Anterior cingulate cortex (tissue), 58 donors: Measurements from ENCODE around the gene SP4.
"Not testable (repeated sequence)": the region's sequence is repeated elsewhere in the genome, so short reads cannot be mapped to it uniquely, and the experiment has no call there.

Experiments used
- DNase-seq, 58 donors: peaks; one replicate each; lab custom pipeline; 2025; lab: John Stamatoyannopoulos, UW

SP4 gene

DNA sequence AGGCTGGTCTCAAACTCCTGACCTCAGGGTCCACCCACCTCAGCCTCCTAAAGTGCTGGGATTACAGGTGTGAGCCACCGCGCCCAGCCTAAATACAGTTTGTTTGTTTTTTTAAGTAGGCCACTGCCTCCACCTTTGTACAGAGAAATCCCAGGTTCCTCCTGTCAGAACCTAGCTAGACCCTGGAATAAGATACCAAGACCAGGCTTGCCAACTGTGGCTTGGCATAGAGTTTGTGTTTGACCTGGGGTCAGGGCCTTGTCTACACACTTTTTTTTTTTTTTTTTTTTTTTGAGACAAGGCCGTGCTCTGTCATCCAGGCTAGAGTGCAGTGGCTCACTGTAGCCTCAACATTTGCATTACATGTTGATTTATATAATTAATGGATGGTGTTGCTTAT lies 80.7 kb downstream of the SP4 start:
- DNase-seq, result no peak

DNA sequence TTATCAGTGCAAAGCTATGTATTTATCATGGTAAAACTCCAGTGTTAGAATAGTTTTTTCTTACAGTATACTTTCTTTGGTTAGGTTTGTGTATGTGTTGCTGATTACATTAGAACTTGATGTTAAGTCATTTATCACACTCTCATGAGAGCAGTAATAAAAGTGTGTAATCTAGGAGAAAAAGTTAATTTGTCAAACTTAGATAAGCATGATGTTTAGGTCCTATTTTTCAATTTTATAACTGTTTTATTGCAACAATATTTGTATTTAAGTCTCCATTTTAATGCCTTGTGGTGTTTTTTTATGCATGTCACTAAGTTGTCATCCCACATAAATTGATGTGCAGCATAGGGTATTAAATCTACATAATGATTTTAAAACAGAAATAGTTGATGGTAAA lies 86.2 kb downstream of the SP4 start:
- DNase-seq, result no peak

DNA sequence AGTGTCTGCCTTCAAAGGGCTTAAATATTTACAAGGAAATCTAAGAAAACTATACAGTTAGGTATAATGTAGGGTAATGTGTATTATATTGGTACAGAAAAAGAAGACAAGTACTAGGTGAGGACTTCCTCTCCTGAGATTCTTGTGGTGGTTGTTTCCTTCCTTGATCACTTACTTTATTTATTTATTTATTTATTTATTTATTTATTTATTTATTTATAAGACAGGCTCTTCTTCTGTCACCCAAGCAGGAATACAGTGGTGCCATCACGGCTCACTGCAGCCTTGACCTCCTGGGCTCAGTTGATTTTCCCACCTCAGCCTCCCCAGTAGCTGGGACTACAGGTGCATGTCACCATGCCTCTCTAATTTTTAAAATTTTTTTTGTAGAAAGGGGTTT lies 96.8 kb downstream of the SP4 start:
- DNase-seq, result no peak

DNA sequence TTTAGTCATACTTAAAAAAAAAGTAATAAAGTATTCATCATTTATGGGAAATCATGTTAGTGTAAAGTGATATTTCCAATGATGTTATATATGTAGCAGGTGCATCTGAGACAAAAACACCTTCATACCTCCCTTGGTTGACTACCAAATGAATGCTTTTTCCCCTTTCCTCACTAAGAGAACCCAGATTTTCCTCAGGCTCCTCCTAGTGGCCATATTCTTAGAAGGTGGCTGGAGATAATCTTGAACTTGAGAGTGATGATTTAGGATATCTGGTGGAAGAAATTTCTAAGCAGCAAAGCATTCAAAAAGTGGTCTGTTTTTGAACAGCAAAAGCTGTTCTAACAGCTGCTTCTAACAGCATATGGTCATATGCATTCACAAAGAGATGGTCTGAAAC lies 98.1 kb downstream of the SP4 start:
- no peak for DNase-seq

DNA sequence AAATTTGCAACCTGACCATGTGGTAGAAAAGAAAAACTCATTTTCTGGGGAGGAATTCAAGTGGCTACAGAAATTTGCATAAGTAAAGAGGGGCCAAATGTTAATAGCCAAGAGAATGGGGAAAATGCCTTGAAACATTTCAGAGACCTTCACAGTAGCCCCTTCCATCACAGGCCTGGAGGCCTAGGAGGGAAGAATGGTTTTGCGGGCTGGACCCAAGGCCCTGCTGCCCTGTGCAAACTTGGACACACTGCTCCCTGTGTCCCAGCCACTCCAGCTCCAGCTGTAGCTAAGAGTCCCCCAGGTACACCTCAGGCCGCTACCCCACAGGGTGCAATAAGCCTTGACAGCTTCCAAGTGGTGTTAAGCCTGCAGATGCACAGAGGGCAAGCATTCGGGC lies 98.6 kb downstream of the SP4 start:
- no peak for DNase-seq

DNA sequence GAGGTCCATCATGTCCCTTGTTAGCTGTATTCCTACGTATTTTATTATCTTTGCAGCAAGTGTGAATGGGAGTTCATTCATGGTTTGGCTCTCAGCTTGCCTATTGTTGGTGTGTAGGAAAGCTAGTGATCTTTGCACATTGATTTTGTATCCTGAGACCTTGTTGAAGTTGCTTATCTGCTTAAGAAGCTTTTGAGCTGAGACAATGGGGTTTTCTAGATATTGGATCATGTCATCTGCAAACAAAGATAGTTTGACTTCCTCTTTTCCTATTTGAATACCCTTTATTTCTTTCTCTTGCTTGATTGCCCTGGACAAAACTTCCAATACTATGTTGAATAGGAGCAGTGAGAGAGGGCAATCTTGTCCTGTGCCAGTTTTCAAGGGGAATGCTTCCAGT lies 104.6 kb downstream of the SP4 start:
- DNase-seq, result not testable (repeated sequence)

DNA sequence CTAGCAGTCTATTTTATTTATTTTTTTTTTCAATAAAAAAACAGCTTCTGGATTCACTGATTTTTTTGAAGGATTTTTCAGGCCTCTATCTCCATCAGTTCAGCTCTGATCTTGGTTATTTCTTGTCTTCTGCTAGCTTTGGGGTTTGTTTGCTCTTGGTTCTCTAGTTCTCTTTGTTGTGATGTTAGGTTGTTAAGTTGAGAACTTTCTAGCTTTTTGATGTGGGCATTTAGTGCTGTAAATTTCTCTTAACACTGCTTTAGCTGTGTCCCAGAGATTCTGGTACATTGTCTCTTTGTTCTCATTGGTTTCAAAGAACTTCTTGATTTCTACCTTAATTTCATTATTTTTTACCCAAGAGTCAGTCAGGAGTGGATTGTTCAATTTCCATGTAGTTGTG lies 105.8 kb downstream of the SP4 start:
- DNase-seq, result not testable (repeated sequence)

DNA sequence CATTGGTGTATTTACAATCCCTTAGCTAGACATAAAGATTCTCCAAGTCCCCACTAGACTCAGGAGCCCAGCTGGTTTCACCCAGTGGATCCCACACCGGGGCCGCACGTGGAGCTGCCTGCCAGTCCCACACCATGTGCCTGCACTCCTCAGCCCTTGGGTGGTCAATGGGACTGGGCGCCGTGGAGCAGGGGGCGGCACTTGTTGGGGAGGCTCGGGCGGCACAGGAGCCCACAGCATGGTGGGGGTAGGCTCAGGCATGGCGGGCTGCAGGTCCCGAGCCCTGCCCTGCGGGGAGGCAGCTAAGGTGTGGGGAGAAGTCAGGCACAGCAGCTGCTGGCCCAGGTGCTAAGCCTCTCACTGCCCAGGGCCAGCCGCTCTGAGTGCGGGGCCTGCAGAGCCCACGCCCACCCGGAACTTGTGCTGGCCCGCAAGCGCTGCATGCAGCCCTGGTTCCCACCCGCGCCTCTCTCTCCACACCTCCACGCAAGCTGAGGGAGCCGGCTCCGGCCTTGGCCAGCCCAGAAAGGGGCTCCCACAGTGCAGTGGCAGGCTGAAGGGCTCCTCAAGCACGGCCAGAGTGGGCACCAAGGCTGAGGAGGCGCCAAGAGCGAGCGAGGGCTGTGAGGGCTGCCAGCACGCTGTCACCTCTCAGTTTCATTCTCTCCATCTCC lies 108.7 kb downstream of the SP4 start:
- DNase-seq, result not testable (repeated sequence)

DNA sequence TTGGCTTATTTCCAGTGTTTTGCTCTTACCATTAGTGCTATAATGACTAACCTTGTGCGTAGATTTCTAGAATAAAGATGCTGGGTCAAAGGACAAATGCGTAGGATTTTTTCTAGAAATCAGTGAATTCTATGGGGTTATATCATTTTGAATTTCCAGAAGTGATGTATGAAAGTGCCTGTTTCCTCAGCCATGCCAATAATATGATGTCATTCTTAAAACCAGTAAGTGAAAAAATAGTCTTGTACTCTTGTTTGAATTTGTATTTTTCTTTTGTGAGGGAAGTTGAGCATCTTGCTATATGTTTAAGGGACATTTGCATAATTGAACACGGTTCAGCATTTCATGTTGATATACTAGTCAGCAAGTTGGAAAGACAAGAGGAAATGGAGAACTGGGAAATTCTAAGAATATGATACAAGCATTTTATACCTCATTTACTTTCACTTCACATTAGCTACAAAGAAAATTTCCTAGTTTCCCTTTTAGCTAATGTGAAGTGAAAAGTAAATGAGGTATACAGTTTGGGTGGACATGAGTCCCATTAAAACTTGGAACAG lies 111.1 kb downstream of the SP4 start:
- DNase-seq, result no peak

DNA sequence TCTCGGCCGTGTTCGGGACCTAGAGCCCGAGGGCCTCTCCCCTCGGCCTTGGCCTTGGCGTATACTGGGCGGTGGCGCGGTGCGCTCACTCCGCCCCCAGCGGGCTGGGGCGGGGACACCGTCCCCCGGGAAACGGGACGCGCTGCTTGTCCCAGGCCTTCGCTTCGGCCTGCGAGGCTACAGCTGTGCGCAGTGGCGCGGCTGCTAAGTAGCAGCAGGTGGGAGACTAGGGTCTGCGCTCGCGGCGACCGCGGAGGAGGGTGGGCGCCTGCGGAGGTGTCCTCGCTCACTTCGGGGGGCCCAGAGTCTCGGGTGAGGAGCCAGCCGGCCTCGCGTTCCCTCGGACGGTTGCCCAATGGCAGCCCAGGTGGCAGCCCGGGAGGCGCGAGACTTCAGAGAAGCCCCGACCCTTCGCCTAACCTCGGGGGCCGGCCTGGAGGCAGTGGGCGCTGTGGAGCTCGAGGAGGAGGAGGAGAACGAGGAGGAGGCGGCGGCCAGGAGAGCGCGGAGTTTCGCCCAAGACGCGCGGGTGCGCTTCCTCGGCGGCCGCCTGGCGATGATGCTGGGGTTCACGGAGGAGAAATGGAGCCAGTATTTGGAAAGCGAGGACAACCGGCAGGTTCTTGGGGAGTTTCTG lies 115.1 kb downstream of the SP4 start, which contains the start of gene DNAH11:
DNAH11 (plus strand) TSS at position 149 of the 637 bp plus-strand sequence; CDS start at position 356, 207 bp downstream.
- peak in 3 of 58 donors; percentile 5 to 13 (median 10) for DNase-seq

DNA sequence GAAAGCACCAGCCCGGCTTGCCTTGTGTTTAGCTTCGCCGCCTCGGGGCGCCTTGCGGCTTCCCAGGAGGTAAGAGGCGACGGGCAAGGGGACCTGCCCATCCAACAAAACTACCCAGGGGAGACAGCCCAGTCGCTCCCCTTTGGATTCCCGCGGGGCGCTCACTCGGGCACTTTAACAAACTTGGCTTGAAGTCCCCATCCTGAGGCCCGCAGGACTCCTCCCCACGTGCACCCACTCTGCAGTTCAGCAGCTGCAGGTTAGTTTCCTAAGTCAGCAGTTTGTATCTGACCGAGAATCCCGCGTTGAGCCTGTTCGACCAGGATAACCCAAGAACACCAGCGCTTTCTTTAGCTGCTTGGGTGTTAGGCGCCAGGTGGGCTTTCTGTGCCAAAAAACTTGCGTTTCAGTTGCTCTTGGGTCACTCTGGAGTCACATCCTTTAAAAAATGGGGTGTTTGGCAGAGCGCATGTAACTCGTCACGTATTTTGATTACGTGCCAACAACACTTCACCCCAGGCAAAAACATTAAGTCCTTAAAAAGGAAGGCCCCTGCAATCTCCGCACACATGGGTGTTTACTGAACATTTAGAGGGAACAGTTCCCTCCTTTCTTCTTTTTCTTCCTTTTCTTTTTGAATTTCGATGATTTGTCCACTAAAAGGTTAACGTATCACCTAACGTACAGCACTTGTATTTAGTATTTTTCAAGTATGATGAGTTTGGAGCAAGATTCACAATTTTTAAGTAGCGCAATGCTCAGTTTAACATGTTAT lies 115.8 kb downstream of the SP4 start:
- DNase-seq, result no peak

DNA sequence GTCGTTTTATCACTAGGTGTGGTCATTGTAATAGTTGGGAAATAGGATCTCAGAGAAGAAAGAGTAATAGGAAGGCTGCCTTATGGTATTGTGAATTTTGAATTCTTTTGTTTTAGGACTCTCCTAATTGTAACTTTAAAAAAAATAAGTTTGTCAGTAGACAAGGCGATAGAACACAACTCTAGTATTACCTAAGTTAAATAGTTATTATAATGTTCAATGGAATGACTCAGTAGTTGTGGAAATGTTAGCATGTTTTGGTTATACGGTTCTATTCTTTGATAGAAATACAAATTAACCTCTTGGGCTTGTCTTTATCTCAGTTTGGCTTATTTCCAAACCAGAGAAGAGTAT lies 116.4 kb downstream of the SP4 start:
- no peak for DNase-seq

DNA sequence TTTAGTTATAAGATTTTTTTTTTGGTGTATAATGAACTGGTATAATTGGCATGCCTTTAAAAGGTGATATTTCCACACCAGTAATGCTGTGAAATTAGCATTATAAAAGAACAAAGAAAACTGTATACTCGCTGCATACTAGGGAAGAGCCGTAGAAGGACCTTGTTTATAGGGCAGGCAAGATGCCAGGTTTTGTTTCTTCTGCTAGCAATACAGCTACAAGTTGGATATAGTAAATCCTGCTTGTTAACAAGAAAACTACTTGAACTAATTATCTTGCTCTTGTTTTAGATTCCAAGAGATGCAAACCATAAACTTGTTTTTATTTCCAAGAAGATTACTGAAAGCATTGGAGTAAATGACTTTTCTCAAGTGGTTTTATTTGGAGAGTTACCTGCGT lies 116.8 kb downstream of the SP4 start:
- DNase-seq, result no peak

DNA sequence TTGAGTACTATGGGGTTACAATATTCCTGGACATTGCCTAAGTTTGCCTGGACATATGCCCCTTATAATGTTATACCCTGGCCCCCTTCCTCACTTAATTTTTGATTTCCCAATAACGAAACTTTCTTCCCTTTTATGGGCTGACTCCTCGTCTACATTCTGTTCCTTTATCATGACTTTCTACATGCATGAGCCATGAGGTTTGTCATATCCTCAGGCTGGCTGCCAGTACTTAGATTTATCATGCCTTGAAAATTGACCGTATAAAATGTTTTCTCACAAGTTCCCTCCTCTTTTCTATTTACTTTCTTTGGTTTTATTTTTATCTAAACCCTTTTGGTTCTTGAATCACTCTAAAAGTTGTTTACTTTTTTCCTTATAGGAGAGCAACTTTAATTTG lies 119.6 kb downstream of the SP4 start:
- no peak for DNase-seq

DNA sequence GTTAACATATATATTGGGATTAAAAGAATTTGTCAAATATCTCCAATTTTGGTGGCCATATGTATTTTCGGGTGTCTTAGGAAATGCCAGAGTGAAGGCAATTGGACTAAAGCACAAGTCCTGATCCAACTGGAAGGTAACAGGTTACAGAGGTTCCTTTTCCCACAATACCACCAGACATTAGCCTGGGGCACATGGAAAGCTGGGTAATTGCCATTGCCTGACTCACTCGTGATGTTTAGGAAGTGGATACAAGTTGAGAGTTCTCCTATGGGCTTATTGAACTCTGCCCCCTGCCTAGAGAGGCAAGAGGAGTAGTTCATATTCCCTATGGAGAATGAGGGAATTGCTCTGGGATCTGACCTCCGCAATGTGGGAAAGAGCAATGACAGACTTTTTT lies 120.6 kb downstream of the SP4 start:
- DNase-seq, result no peak

DNA sequence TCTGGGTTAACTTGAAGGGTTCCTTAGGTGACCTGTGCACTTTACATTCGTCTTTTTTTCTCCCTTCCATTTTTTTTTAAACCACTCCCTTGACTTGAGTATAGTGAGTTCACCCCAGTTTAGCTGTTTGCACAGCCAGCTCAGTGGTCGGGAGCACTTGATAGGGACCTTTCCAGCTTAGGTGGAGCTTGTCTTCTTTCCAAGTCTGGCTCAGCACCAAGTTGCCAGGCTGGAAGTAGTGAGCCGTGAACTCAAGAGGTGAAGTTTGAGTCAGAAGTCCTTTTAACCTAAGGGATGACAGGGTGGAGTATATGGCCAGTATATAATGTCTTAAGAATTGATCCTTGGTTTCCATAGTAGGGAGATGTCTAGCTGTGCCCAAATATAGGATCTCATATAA lies 122.2 kb downstream of the SP4 start:
- no peak for DNase-seq

DNA sequence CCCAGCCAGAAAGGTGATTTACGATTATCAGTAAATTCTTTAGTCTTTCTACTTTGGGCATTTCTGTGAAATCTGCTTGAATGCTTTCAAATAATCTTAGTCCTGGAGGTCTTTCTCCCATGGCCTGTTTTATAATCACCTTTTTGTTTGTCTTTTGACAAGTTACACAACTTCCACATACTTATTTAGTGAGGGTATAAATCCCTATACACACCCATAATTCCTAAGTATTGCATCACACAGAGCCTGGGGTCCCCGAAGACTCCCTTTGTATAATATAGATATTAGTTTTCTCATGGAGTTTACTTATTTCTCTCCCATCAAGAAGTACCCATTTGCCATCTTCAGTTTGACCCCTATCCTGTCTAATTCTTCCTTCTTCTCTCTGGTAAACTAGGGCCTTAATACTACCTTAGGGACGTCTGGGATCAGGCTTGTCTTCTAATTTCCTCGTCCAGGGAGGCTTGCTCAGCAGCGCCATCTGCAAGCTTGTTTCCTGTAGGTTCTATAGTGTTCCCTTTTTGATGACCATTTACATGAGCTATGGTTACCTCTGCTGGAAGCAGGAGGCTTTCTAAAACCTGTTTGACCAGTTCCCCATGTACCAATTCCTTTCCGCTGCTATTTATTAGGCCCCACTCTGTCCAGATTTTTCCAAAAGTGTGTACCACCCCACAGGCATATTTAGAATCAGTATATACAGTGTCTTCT lies 123.1 kb downstream of the SP4 start:
- DNase-seq, result no peak

DNA sequence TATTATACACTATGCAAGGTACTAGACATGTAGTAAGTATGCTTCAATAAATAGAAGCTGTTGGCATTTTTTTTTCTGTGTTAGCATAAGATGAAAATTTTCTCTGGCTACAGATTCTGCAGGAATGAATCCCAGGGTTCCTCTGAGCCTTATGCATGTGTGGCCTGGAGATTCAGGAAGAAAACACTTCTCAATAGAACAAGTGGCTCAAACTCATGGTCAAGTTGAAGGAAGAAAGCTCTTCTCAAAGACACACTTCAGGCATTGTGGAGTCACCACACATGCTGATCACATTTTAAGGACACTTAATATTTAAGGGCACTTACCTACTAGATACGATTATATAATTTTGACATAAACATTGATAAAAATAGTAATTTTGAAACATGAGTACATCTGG lies 134.5 kb downstream of the SP4 start:
- no peak for DNase-seq
